Stimulated activated CD4-positive, alpha-beta T cell treated with anti-CD3 and anti-CD28 coated beads, Interleukin-2, amount 100 ng/mL, for 4 hours (primary cell): ENCODE results near the gene CPA1.
"Not testable (repeated sequence)": the region's sequence is repeated elsewhere in the genome, so short reads cannot be mapped to it uniquely, and the experiment has no call there.

ENCODE experiments used
- DNase-seq: peaks from one replicate; pipeline ENCODE4 v3.0.0-alpha.2; 2020; ENCODE audit warnings: low read depth

Gene CPA1

DNA sequence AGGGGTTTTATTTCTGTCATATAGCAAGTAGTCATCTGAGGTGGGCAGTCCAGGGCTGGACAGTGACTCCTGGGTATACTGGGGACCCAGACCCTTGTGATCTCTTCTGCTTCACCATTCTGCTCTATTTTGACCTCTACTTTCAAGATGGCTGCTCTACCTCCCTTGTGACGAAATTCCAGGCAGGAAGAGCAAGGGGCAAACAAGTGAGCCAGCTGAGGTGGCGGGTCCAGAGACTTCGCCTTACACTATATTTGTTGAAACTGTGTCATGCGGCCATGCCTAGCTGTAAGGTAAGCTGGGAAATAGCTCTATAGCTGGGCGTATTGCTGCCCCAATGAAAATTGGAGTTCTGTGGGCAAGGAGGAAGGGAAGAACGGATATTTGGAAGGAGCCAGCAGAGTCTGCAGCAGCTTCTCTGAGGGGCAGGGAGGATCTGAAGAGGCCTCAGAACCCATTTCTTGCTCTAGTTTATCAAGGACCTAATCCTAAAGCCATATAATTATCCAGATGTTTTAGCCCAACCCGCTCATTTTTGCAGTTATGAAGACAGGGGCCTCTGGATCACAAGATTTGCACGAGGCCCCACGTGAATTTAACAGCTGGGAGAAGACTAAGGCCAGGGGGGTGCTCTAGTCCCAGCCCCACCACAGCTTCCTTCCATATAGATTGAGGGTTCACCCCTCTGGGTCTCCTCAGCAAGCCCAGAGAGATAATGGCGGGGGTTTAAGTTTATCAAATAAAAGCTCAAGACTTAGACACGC, 7.7 kb upstream of the CPA1 start:
- DNase-seq, result no peak

DNA sequence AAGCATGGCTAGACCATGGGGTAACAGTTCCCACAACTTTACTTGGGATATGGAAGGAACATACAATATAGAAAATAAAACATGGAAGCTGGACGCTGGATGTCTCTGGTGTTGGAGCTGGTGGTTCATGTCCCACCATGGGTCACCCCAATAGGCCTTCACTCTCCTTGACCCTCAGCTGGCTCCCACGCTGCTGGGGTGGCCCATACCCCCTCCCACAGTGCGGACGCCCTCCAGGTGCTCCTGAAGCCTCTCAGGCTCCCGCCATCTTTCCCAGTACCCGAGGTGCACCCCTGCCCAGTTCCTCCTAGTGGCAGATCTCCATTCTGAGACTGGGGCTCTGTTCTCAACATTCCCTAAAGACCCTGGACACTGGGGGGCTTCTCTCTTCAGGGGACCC, 5.8 kb upstream of the CPA1 start:
- no peak for DNase-seq

DNA sequence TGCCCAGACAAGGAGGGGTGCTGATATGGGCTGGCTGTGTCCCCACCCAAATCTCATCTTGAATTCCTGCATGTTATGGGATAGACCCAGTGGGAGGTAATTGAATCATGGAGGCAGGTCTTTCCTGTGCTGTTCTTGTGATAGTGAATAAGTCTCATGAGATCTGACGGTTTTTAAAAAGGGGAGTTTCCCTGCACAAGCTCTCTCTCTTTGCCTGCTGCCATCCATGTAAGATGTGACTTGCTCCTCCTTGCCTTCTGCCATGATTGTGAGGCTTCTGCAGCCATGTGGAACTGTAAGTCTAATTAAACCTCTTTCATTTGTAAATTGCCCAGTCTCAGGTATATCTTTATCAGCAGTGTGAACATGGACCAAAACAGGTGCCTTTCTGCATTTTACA, 3.8 kb upstream of the CPA1 start:
- not testable (repeated sequence) for DNase-seq

DNA sequence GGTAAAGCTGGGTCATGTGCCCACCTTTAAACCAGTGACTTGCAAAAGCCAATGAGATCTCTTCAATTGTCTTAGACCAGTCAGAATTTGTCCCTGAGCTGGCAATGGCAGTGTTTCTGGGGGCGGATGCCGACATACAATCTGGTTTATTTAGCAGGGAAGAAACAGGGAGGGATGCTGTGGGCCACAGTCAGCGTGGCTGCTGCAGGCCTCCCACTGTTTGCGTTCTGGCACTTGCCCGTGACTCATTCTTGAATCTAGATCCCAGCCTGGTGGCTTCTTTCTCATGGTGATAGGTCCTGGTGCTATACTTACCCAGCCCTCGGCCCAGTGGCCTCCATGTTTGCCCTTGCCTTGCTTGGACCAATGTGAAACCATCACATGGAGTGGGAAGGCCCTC, 3.1 kb upstream of the CPA1 start:
- no peak for DNase-seq

DNA sequence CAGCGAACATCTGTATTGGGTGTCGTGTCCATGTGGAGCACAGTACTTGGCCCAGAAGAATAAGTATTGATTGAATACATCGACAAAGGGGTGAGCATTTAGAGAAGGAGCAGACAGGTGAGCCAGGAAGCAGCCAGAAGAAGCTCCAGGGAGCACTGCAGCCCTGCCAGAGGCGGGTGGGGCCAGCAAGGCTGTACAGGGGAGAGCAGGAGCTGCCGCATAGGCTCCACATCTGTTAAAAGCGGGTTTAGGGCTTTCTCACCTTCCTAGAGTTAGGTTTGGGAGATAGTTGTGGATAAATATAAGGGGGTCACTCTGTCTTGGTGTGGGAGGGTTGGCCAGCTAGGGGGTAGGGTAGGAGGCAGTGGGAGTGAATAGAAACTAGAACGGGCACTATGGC, 1.3 kb upstream of the CPA1 start:
- DNase-seq, result no peak

DNA sequence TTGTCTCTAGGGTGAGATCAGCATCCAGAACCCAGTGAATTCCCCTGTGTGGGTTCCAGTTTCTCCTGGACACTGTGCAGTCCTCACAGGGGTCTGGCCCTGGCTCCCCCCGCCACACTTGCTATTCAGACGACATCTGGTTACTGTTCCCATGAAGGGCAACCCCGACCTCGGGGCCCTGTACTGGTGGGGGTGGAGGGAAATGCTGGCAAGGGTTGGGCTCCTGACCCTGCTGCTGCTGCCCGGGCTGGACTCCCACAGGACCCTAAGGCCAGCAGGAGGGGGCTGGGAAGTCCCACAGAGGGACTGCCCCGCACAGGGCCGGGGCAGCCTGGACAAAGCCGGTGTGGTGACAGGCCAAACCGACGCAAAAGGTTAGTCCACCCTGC, 768 bp upstream of the CPA1 start:
- no peak for DNase-seq

DNA sequence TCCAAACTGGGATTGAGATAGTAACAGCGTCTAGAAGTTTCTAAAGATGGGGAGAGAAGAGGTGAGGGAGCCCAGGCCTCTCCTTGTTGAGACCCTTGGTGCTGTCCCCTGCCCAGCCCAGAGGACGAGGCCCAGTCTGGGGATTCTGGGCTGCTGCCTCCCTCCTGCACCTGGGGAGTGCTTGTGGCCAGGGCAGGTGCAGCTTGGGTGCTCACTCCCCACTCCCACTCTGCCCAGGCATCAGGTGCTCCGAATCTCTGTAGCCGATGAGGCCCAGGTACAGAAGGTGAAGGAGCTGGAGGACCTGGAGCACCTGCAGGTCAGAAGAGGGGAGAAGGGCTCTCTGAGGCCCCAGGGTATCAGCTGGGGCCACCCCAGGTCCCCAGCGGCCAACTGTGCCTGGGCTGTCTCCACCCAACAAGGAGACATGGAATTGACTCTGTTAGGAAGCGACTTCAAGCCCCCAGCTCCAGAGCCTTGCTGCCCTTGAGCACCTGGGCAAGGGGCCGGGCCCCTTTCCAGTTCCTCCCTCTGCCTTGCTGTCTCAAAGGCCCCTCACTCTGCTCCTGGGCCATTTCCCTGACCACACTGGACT, 664 bp downstream of the CPA1 start:
- DNase-seq, result no peak

DNA sequence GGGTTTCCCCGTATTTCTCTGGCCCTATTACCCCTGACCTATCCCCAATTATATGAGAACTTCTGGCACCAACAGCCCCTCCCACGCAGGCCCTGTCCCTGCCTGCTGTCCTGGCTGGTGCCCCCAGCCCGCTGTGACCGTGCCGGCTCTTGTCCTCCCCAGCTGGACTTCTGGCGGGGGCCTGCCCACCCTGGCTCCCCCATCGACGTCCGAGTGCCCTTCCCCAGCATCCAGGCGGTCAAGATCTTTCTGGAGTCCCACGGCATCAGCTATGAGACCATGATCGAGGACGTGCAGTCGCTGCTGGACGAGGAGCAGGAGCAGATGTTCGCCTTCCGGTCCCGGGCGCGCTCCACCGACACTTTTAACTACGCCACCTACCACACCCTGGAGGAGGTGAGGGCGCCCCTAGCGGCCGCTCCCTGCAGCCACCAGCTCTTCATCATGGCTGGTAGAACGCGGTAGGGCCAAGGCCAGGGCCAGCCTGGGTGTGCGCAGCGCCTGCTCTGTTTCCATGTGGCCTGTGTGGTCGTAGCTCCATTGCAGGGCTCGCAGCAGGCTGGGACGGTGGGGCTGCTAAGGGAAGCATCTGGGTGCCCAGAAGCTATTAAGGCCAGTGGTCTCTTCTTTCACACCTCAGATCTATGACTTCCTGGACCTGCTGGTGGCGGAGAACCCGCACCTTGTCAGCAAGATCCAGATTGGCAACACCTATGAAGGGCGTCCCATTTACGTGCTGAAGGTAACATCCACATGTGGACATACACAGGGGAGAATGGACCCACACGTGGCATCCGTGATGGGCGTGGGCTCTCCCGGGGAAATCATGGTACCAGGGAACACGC, 1.4 kb downstream of the CPA1 start:
- no peak for DNase-seq

DNA sequence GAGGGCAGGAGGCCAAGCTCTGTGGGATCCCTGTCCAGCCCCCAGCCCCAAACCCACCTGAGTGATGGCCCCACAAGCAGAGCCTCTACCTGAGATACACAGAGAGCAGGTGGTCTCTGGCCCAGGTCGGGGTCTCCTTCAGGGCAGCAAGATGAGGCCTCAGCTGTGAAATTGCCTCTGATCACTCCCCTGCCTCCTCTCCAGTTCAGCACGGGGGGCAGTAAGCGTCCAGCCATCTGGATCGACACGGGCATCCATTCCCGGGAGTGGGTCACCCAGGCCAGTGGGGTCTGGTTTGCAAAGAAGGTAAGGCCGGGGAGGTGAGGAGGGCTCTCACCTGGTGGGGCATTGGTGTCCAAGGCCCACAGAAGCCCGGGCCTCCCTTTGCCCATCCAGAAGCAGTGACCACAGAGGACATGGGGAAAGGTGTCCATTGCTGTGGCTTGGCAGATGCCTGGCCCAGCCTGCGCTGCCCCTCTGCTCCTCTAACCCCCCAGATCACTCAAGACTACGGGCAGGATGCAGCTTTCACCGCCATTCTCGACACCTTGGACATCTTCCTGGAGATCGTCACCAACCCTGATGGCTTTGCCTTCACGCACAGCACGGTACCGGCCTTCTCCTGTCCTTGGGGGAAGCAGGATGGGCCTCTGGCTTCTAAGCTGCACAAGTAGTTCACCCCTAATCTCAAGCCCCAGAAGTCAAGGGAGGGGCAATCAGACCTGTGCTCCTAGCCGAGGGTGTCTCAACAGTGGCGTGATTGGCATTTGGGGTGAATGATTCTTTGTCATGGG, 3.1 kb downstream of the CPA1 start:
- DNase-seq, result no peak

DNA sequence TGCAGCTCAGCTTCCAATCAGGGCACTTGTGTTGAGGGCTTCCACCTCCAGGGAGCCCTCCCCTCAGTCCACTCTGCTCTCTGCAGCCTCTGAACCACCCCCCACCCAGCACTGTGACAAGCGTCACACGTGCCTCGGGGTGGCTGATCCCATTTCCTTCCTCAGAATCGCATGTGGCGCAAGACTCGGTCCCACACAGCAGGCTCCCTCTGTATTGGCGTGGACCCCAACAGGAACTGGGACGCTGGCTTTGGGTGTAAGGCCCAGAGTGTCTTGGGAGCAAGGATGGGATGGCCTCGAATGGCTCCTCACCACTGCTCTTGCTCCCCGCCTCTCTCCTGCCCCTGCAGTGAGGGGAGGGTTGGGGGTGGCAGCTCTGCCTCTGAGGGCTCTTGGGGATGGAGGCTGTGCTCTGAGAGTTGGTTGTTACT, 4.1 kb downstream of the CPA1 start:
- no peak for DNase-seq

DNA sequence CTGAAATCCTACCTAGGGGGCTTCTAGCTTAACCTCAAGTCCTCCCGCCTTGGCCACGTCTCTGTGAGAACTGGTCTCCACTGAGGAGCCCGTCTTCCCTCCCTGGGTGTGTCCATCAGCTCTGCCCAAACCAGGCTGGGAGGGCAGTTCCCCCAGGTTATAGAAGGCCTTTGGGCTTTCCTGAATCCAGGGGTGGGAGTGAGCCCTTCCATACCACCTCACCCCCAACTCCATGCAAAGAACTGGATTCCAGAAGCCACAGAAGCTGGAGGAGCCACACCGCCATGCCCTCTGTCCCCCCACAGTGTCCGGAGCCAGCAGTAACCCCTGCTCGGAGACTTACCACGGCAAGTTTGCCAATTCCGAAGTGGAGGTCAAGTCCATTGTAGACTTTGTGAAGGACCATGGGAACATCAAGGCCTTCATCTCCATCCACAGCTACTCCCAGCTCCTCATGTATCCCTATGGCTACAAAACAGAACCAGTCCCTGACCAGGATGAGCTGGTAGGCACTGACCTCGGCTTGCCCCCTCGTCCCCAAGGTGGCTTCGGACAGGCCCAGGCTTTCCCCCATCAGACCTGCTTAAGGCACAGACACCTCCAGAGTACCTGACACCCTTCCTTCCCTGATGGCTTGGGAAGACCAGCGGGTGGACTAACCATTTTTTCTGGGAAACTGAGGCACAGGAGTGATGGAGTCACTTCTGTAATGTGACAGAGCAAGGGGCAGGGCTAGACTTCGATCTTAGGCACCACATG, 4.7 kb downstream of the CPA1 start:
- no peak for DNase-seq

DNA sequence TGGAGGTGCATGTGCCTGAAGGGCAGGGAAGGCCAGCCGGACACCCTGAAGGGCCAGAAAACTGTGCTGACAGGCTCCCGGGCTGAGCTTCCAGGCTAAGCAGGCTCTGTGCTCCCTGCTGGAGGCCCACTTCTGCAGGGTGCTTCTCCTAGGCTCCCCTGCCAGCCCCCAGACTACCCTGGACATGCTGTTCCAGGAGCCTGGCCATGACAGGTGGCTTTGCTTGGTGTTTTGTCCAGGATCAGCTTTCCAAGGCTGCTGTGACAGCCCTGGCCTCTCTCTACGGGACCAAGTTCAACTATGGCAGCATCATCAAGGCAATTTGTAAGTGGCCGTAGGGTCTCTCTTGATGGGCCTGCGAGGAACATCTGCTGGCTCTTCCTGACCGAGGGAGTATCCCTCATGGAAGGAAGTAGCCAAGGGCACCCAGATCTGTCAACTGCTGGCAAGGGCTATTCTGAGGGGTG, 5.3 kb downstream of the CPA1 start:
- no peak for DNase-seq

DNA sequence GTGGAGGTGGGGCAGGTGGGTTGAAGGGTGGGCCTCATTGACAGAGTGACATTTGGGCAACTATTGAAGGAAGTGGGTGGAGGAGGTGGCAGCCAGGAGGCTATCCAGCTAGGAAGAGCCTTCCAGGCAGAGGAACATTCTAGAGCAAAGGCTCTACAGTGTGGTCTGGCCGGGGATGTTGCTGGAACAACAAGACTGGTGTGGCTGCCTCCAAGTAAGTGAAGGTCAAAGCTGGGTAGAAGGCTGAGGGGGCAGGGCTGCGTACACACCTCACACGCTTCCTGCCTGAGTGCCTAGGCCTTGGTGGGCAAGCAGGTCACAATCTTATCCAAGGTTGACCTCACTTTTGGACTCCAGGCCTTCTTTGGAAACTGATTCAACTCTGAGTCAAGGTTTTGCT, 6.6 kb downstream of the CPA1 start:
- DNase-seq, result no peak

DNA sequence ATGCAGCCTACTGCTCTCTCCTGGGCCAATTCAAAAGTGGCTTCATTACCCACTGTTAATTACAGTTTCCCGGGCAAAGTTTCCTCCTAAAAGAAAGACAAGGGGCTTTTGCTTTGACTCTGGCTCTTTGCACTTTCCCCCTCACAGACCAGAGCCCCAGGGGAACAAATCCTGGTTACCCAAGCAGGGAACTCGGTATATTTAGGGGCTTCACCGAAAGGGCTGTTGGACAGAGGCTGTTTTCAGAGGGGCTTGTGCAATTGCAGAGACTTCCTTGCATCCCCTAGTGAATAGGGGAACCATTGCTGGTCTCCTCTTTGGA, 7.0 kb downstream of the CPA1 start:
- no peak for DNase-seq

DNA sequence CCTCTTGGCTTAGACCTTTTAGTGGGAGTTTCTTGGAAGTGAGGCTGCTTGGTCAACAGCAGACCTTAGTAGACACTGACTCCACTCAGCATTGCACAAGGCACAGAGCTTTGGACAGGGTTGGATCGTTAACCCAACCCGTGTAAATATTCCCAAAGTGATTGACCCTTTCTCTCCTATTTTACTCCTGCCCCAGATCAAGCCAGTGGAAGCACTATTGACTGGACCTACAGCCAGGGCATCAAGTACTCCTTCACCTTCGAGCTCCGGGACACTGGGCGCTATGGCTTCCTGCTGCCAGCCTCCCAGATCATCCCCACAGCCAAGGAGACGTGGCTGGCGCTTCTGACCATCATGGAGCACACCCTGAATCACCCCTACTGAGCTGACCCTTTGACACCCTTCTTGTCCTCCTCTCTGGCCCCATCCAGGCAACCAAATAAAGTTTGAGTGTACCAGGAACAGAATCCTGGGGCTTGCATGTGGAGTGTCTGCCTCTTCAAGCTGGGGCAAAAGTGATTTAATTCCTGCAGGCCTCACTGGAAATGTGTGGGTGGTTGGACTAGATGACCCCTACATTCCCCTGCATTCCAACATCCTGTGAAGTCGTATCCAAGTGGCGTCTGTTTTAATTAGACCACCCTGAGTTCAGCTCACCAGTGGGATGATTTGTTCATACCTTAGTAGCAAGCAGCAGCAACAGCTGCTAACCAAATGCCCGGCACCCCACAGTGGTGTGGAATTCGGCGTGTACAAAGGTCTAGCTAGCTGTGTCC, 7.5 kb downstream of the CPA1 start:
- DNase-seq, result no peak

DNA sequence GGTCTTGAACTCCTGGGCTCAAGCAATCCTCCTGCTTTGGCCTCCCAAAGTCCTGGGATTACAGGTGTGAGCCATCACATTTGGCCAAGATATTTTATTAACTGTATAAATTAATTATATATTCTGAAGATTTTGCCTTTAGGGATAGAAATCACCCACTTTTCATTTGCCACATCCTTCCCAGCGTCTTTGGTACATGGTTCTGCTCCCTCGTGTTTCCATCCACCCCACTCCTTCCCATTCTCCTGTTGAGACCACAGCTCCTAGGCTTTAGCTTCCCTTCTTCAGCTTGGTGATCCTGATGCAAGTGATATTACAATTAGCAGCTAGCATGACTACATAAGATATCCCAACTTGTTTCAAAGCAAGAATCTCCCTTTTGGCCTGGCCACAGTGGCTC, 8.4 kb downstream of the CPA1 start:
- no peak for DNase-seq

DNA sequence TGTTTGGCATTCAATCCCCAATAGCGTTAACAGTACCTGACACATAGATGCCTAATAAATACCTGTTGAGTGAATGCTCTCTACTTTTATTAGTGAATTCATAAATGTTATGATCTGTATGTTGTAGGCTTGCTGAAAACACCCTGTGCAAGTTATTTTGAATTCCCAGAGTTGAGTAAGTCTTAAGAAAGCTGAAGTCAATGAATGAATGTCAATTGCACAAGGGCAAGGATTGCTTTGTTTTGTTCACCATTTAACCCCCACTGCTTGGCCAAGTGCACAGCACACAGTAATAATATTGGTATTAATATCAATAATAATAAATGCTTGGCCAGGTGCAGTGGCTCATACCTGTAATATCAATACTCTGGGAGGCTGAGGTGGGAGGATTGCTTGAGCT, 10.2 kb downstream of the CPA1 start:
- DNase-seq, result no peak

DNA sequence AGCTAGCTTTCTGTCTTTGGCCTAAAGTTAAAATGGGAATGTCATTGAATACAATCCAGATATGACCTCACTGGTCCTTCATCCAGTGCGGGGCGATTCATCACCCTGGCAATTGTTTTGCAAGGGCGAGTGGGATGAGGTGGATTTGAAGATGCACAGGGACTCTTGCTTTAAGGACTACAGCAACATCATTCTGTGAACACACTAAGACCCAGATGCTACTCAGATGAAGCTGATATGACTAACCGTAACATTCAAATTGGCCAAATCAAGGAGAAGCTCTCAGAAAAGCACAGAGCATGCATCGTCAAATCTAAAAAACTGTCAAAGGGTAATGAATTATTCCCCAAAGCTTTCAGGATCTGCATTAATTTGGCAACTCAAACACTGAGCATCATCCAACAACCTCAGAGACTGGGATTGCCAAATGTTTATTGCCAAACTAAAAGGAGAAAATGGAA, 12.8 kb downstream of the CPA1 start:
- DNase-seq, result no peak

DNA sequence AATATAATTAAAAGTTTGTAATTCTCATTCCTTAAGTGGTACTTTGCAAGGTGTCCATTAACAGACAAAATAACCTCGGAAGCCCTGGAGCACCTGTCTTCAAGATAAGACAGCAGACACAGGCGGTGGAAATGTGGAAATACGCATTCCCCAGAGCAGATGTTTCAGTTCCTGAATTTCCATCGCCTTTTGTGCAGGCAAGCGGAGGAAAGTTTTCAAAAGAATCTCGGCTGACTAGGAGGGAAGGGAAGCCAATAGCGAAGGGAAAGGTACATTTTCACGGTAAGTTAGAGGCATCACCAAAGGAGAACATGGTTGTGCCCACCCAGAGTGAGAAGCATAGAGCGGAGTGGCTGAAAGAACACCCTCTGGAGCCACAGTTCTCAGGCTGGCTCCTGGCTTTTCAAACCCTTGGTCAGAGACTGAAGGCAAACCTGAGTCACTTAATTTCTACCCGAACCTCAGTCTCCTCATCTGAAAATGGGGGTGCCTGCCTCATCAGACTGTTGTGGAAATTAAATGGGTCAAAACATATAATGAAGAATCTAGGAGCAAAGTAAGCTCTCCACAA, 13.6 kb downstream of the CPA1 start:
- no peak for DNase-seq

DNA sequence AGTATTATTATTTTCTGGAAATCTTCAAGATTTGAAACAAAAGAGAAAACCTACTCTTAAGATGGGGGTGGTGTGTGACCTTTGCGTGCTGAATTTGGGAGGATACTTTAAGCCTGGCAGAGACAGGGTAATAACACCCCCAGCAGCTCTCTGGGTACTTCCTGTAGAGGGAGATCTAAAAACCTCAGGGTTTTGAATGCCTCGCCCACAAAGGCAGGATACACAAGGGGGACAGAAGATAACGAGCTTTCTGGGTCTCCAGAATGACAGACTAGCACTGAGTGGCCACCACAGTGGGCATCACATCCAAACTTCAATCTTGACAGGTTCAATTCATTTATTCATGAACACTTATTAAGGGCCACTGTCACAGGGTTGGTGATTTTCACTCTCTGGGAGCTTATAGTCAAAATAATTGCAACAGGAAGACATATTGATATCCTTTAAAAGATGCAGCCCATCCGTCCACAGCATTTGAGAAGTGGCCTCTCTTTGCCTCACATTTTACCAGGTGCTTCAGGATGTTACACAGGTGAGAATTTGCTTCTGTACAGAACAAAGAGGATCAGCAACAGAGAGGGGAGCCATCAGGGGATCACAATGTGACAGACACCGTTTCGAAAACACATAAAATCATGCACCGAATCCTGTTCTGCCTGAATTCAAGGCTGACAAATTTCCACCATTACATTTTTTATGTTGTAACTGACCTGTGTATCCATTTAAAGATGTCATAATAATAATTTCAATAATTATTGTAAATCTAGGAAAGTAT, 14.3 kb downstream of the CPA1 start:
- no peak for DNase-seq
